Non-pigmented ciliary epithelial cell (primary cell): Measurements from ENCODE around the gene P3H2.
"Not testable (repeated sequence)": the region's sequence is repeated elsewhere in the genome, so short reads cannot be mapped to it uniquely, and the experiment has no call there.

Source experiments
- DNase-seq: peaks from one replicate; pipeline ENCODE4 v3.0.0-alpha.2; 2010; ENCODE audit warnings: low read depth

Gene P3H2

DNA sequence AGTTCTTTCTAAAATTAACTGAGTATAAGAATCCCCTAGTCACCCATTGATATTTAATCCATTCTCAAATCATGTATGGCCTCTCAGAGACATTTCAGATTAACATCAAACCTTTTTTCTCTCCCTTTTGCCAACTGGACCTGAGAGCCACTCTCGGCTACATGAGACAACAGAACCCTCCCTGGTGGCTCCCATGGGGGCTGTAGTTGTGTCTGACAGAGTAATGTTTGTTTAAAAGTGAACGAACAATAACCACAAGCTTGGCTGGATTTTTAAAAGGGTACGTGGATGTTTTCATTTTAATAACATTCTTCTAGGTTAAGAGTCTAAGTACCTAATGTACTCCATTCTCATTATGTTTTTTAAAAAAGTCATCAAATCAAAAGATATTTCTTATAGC is 37.1 kb downstream of the P3H2 start:
- no peak for DNase-seq

DNA sequence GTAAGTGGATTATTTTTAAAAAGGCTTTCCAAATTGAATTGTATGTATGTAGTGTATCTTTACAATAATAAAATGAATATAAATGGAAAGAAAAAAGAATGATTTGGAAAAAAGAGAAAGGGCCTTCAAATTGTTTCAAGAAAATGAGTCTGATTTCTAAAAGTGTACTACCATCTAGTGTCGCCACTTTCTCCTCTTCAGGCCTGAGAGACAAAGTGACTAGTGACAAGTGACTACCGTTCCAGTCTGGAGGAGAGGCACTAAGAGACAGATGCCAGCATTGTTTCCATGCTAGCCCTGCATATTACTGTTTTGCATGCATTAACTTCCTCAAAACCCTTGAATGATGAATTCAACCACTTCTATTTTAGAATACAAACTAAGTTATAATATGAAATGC is 39.3 kb downstream of the P3H2 start:
- DNase-seq: no peak

DNA sequence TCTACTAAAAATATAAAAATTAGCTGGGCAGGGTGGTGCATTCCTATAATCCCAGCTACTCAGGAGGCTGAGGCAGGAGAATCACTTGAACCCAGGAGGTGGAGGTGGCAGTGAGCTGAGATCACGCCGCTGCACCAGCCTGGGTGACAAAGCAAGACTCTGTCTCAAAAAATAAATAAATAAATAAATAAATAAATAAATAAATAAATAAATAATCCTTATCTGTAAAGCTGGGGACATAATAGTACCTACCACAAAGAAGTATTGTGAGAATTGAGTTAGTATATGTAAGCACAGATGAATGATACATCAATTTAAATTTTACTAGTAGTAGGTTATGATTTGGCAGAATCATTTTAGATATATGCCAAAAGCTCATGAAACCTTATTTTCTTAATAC is 41.5 kb downstream of the P3H2 start:
- not testable (repeated sequence) for DNase-seq

DNA sequence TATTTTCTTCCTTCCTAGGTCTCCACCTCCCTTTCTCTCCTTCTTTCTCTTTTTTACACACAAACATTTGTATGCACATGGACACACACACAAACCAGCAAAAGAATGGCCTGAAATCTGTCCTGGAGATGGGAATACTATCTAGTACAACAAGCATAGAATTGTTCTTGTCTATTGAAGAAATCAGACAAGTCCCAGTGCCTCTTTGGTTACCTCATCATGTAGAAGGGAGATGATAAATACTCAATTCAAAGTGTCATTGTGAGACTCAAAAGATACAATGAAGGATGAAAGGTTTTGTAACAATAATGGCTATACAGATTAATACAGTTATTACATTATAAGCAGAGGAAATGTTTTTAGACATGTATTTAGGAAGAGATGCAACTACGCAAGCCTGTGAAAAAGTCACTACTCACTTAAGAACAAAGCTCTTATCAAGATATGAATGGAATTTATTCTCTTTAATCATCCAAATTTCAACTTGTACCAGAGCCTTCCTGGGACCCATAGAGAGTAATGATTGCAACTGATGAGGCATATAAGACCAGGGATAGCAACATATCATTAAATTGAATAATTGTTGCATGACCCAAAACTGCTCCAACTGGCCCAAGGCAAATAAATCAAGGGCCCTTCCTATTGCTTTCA is 43.2 kb downstream of the P3H2 start:
- no peak for DNase-seq

DNA sequence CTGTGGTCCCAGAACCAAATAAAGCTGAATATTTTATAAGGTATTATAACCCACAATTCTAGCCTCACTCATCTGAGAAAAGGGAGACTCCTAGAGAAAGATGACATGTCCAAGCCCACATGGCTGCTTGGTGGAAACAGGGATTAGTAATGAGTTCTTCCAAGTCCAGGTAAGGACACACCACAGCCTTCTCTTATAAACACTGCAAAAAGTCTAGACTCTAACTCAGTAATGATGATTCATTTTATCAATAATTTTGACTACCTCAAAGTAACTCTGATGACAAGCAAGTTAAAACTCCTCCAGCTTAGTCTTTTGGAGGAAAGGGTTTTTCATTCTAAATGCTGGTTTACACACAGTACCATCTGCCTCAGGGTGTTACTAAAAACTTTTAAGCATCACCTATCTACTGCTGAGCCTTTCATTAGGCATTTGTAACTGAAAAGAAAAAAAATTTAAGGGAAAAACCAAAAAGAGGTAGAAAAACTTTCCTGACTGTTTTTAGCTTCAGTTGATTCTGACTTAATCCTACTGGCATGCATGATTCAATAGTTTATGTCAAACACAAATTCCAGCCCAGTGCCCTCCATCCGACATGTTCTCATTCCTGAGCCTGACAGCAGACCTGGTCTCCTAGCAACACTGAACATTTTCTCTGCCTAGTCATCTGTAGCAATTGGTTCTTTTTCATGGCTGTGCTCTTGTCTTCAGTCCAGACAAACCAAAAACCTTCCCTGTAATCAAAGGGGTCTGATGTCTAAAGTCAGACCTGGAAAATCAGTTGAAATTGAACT is 43.9 kb downstream of the P3H2 start:
- peak; percentile 99 for DNase-seq

DNA sequence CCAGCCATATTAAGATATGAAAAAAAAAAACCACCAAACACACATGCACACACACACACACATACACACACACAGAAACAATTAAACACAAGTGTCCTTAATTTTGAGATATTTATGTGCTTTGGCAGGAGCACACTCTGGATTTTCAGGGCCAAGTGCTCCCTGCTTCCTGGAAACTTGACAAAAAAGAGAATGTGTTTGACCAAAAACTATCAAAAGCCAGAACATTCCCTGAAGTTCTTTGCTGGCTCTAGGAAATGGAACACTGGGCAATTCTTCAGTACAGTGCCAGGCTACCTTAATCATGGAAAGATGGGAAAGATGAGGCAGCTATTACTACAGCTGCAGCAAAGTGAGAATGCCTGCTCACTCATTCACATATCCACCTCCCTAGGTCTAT is 44.6 kb downstream of the P3H2 start:
- DNase-seq: no peak

DNA sequence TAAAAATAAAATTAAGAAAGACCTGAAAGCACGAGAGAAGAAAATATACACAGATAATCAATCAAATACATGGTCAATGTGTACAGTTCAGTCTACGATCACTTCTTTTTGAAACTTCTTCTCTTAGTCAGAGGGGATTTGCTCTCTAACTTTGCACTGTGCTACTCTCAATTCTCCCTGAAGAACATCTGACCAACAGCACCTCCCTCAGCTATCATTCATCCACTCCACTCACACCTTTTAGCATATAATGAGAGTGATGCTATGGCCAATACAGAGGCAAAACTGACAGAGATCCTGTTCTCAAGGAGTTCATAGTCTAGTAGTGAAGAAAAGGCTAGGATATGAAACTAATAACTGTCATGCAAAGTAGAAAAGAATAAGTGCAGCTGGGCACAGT is 45.9 kb downstream of the P3H2 start:
- no peak for DNase-seq

DNA sequence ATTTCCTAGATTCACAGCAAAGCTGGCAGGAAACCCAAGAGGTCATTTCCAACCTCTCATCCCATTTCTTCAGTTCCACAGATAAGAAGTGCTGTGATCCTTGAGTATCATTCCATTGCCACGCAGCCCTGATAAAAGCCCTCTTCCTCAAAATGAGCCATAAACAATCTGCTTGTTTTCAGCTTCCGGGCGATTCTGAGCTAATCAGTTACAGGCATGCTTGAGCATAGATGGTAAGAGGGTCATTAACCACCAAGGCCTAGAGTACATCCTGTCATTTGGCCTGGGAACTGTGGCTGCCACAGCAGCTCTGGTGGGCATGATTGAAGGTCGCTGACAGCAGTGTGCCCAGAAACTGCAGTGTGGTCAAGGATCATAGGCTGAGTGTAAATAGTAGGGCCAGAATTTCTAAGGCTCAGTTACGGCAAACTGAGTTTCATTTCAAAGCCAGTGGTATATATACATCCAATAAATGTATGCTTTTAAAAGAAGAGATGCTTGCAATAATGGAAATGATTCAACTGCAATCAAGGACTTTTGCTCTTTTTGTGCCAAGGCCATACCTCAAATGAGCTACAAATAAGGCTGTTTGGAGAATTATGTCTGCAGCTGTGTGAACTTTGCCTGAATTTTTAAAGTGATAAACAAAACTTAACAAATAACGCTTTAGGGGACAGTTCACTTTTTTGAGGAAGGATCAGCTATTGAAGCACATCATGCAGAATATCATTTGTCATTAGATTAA is 47.3 kb downstream of the P3H2 start:
- no peak for DNase-seq

DNA sequence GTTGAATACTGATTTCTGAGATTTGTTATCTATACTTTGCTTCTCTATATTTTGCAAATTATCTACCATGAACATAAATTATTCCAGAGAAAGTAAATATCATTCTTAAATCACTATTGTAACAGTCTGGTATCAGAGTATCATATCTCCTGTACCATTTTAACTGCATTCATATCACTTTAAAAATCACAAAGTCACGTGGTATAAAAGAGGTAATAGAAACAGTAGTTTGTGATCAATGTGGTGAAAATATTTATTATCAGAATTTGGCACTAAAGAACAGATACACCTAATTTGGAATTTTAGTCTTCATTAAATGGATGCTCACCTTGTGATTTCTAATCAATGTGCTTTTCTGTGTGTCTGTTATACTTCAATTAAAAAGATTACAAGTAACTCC is 47.8 kb downstream of the P3H2 start:
- no peak for DNase-seq

DNA sequence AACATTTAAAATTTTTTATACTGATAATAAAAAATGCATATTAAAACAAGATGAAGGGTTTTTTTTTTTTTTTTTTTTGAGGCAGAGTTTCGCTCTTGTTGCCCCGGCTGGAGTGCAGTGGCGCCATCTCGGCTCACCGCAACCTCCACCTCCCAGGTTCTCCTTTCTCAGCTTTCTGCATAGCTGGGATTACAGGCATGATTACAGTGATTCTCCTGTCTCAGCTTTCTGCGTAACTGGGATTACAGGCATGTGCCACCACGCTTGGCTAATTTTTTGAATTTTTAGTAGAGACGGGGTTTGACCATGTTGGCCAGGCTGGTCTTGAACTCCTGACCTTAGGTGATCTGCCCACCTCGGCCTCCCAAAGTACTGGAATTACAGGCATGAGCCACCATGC is 48.8 kb downstream of the P3H2 start:
- not testable (repeated sequence) for DNase-seq

DNA sequence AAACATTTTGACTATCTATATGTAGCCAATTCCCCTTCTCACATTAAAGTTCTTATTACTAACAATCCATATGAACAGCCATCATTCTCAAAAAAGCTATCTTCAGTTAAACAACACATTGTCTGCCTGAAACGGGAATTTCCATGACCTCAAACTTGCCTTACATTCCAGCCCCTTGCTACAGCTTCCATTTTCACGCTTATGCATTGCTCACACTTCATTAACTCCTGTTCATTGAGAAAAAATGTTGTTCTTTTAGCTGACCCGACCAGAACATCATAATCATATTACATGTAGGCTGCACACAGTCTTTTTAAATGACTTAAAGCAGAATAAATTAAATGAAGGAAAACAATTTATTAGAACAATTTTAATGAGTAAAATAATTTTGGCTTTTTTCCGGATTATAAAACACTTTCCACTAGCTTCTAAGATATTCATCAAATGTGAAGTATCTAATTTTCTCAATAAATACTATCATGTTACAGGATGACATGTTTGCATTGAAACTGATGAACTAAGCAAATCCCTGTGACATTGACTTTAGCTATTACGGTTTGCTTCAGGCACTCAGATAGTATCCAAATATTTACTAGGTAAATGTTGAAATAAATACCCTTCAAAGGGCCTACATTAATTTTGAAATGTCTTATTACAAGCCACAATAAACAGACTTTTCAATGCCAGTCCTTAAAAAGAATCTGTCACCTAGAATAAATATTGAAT is 49.9 kb downstream of the P3H2 start:
- peak; percentile 81 for DNase-seq

DNA sequence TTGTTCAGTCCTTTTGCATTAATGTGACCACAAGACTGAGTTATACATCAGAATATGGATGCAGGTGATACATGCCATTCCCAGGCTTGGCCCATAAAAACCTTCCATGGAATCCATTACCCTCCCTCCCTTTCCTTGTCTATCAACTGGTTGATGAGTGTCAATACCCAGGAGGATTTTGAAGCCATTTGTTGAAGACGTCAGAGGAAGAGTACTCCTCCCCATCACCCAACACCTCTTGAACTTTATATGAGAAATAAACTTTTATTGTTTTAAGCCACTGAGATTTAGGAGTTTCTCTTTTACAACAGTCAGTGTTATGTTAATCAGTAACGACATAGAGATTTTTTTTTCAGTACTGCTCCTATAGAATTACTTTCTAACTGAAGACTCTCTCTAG is 55.5 kb downstream of the P3H2 start:
- DNase-seq: no peak

DNA sequence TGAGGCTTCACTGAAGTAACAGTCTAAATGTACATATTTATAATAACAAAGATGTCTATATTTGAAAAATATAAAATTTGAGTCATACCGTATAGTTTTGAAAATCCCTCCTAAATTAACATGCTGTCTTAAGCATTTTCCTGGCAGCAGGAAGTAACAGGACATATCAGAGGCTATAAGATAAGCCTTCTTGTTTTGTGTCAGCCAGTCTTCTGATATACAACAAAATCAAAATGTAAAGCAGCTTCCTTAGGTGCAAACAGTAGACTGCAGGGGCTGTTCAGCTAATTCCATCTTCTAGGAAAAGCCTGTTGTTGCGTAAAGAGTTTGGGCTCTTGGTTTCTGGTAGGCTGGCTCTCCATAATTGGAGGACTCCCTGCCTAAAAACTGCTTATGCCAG is 56.0 kb downstream of the P3H2 start:
- DNase-seq: no peak

DNA sequence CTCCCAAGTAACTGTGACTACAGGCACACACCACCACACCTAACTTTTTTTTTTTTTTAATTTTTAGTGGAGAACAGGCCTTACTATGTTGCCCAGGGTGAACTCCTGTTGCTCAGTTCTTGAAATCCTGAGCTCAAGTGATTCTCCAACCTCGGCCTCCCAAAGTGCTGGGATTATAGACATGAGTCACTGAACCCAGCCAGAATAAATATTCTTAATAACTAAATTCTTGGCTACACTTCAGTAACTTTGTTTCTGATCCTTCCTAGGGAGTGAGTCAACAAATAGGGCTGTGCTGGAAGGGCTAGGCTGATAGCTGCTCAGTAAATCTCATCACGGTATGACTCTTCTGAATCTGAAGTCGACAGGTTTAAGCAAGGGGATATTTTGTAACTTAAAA is 56.6 kb downstream of the P3H2 start:
- peak; percentile 84 for DNase-seq

DNA sequence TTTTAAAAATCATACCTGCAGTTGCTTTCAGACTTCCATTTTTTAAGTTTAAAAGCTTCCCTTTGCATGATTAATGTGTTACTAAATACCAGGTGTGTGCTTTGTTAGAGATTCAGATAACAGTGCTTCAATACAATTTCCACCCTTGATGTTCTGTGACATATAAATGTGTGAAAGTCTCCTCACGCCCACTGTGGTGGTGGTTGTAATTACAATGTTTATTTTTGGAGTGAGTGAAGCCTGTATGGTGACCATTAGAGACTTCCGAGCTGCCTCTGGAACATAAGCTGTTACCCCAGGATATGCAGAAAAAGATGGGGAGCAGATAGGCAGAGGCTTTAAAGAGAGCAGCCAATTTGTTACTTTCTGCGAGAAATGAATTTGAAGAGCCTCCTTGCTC is 57.2 kb downstream of the P3H2 start:
- DNase-seq: no peak

DNA sequence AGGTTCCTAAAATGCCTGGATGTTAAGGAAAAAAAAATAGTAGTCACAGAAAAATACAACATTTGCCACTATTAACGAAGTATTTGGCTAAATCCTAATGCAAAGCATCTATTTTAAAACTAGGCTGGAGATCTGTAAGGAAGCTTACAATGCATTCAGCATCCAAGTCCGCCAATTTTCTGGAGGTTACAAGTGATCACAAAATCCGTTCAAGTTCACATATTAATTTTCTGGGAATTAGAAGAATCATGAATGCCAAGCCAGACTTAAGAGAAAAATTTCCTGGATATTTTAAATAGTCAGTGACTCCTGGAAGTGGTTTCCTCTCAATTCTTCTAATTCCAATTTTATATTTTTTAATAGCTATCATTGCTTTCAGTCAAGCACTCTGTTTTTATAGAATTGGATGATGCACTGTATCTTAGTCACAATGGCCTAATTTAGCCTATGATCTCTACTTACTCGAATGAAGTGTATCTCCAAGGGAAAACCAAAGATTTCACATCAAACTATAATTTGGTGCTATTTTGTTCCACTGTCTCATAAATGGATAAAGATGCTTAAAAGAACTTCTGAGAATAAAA is 60.4 kb downstream of the P3H2 start:
- no peak for DNase-seq

DNA sequence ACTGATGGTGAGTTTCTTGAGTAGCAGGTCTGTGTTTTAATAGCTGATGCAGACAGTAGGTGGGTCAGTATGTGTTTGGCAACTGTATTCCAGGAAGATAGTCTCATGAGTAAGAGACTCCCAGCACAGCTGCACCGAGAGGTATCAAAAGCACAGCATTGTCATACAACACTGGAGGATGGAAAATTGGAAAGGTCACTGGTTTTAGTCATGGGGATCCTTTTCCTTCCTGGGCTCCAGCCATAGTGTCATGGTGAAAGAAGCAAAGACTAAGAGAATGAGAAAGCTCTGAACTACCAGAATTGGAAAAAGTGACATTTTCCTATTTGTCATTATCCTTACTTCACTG is 61.5 kb downstream of the P3H2 start:
- no peak for DNase-seq

DNA sequence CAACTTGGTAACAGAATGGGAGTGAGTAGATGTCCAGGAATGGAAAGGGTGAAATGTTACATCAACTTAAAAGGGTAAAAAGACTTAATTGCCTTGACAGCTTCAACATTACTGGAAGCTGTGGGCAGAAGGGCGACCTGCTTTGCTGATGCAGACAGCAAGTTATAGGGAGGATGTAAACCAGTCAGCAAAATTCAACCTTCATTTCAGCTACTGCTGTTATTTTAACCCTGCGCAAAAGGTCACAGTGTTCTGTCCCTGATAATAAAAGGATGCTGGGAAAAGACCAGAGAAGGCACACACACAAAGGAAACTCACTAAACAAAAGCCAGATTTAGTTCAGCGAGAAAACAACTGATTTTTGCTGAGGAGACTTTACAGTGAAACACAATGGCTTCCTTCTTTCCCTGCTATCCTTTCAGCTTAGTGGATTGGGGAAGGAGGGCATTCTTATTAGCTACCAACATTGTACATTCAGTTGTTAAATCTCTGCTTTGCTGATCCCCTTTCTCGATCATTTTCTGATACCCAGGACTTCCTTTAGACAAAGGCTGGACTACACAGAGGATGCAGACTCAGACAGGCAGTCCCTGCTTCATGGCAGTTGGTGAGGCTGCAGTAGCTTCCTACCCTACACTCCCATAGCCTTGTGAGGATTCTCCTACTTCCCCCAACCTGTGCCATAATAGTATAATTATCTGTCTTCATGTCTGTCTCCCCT is 62.0 kb downstream of the P3H2 start:
- peak; percentile 85 for DNase-seq

DNA sequence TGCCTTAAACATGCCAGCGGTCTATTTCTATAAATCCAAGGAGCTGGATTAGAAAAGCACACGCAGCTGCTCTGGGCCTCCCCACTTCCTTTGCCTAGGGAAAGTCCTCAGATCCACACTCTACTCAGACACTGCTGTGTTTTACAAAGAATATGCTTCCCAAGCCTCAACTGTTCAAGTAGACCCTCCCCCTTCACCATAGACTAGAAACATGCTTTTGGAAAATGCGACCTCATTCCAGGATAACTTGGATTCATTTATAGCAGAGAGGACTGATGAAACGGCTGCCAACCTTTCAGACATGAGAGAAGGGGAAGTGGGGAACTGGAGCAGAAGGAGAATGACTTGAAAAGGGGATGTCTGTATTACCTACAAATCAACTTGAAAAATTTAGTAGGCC is 64.0 kb downstream of the P3H2 start:
- no peak for DNase-seq

DNA sequence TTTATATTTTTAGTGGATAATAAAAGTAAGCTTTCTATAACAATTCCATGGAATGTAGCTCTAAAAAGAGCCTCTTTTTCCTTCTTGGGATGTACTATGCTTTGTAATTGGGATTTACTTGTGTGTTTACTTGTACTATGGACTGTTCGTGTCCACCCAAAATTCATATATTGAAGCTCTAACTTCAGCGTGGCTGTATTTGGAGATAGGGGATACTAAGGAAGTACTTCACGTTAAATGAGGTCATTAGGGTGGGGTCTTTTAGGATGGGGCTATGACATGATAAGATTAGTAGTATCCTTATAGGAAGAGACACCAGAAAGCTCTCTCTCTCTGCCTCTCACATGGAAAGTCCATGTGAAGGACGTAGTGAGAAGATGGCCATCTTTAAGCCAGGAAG is 64.9 kb downstream of the P3H2 start:
- DNase-seq: no peak

DNA sequence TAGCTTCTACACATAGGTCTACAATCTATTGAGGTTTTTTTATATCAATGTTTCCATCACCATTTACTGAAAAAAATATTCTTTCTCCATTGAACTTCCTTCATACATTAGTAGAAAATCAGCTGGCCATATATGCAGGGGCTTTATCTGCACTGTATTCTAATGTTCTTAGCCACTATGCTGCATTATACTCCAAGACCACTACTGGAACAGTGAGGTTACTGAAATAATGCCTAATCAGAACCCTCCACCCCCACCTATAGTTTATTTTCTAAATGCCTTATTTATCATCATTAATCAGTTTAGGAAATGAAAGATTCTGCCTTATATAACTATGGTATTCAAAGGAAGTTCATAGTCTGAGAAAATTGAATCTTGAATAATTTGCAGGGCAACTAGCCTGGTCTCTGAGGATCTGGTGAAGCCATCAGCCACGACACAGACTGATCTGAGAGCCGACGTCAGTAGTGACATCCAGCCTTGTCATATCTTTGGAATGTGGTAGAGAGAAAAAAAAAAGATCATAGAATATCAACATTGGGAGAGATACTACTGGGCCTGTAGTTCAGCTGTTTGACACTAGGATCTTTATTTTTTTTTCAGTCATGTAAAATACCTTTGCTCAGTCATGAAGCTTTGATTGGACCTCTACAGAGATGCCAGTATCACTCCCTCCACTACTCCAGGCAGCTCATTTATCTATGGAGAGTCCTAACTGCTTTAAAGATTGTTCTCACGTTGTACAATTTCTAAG is 66.6 kb downstream of the P3H2 start:
- no peak for DNase-seq
